Endothelial cell of umbilical vein (primary cell): ENCODE measurements around the gene OR10H5. TPM values are rescaled to one million over a fixed set of nuclear protein-coding genes. Genes with fewer than 3 reads are reported as not detected.

Experiments used
- BruUV-seq: library from RNA; stranded (reverse); fragments of 400-500 nt; replicated peaks from 2 replicates; lab custom pipeline; 2021; lab: Mats Ljungman, UMichigan
- CTCF ChIA-PET: fragments of 300-600, 350-600 bp; sonication (Branson Sonifier 250); formaldehyde crosslinking; loops from one replicate; lab custom pipeline; 2021; ENCODE audit warnings: antibody characterized with exemption, inconsistent platforms; lab: Charles Lee
- POLR2A ChIA-PET: fragments of 300-600, 350-600 bp; sonication (Branson Sonifier 250); formaldehyde crosslinking; loops from one replicate; lab custom pipeline; 2021; ENCODE audit warnings: antibody characterized with exemption, inconsistent platforms; lab: Charles Lee
- DNase-seq: peaks from one replicate; pipeline ENCODE4 v3.0.0-alpha.2; 2011; ENCODE audit warnings: low read depth, low spot score
- FAIRE-seq: peaks from 2 replicates; lab custom pipeline; 2011; peaks lifted over from hg19 to GRCh38; lab: Jason Lieb, UNC
- H2AFZ ChIP-seq: 2 replicates; pipeline ENCODE4 v1.6.0; 2012; ENCODE audit warnings: low read depth, low read length, control low read depth, inconsistent platforms
- H3K27ac ChIP-seq: 2 replicates; pipeline ENCODE4 v1.5.1; 2011; ENCODE audit warnings: low read depth, mild to moderate bottlenecking, control low read depth, low read length, moderate library complexity; ENCODE audit not compliant: insufficient read depth
- H3K27me3 ChIP-seq, 2 experiments: 2 replicates each; pipeline versions ENCODE4 v1.6.0 to v1.6.1; 2011; ENCODE audit warnings: low read length in 2 of 2, mixed read lengths in 1 of 2; ENCODE audit not compliant: control insufficient read depth in 2 of 2, insufficient read depth in 2 of 2
- H3K36me3 ChIP-seq, 2 experiments: 2 replicates in 1 of 2; 3 replicates in 1 of 2; pipeline ENCODE4 v1.5.1; 2011; ENCODE audit warnings: low read length in 2 of 2, mild to moderate bottlenecking in 1 of 2, moderate library complexity in 1 of 2; ENCODE audit not compliant: control insufficient read depth in 2 of 2, insufficient read depth in 2 of 2; ENCODE audit errors: extremely low read depth in 1 of 2
- H3K4me1 ChIP-seq: 3 replicates; pipeline ENCODE4 v1.5.1; 2011; ENCODE audit warnings: mild to moderate bottlenecking, low read length; ENCODE audit not compliant: control insufficient read depth, insufficient read depth; ENCODE audit errors: extremely low read depth
- H3K4me2 ChIP-seq: 2 replicates; pipeline ENCODE4 v1.6.1; 2011; ENCODE audit warnings: low read length, control low read depth, mixed read lengths; ENCODE audit not compliant: insufficient read depth
- H3K4me3 ChIP-seq, 3 experiments: fragments of 200-600 bp in 1 of 3; sonication (generic), shearing (Covaris generic) in 1 of 3; replicated peaks in 1 of 3; 2 replicates each; pipeline ENCODE4 v1.5.1; 2011 to 2016; ENCODE audit warnings: control low read depth in 3 of 3, low read length in 3 of 3, mild to moderate bottlenecking in 2 of 3, inconsistent platforms in 1 of 3, low read depth in 1 of 3, moderate library complexity in 1 of 3; ENCODE audit not compliant: insufficient read depth in 1 of 3
- H3K79me2 ChIP-seq: 2 replicates; pipeline ENCODE4 v1.6.0; 2012; ENCODE audit warnings: low read length, inconsistent platforms; ENCODE audit not compliant: control insufficient read depth, insufficient read depth
- H3K9ac ChIP-seq: replicated peaks from 2 replicates; pipeline ENCODE3; 2011; ENCODE audit warnings: low read length, control low read depth; ENCODE audit not compliant: insufficient read depth; ENCODE audit errors: extremely low read depth
- H3K9me1 ChIP-seq: replicated peaks from 3 replicates; pipeline ENCODE4 v1.6.0; 2011; ENCODE audit warnings: mild to moderate bottlenecking, low read length; ENCODE audit not compliant: control insufficient read depth, insufficient read depth; ENCODE audit errors: extremely low read depth
- H3K9me3 ChIP-seq: replicated peaks from 2 replicates; pipeline ENCODE4 v1.5.1; 2012; ENCODE audit warnings: low read length, inconsistent platforms; ENCODE audit not compliant: control insufficient read depth, insufficient read depth
- H4K20me1 ChIP-seq: replicated peaks from 2 replicates; pipeline ENCODE3; 2011; ENCODE audit warnings: mild to moderate bottlenecking, low read length; ENCODE audit not compliant: control insufficient read depth, insufficient read depth; ENCODE audit errors: extremely low read depth
- CTCF ChIP-seq, 2 donors: IDR thresholded peaks; 1 replicate in 1 of 2; 2 replicates in 1 of 2; pipeline ENCODE4 v1.5.1; 2011; ENCODE audit warnings: low read length in 2 of 2, mild to moderate bottlenecking in 2 of 2, moderate library complexity in 2 of 2, control low read depth in 1 of 2, inconsistent platforms in 1 of 2, low read depth in 1 of 2; ENCODE audit not compliant: insufficient read depth in 1 of 2; ENCODE audit errors: extremely low read depth in 1 of 2
- EZH2 ChIP-seq: IDR thresholded peaks from 2 replicates; pipeline ENCODE4 v1.6.1; 2012; ENCODE audit warnings: borderline replicate concordance, low read depth, mild to moderate bottlenecking, moderate library complexity, low read length, inconsistent platforms; ENCODE audit not compliant: severe bottlenecking
- FOS ChIP-seq: IDR thresholded peaks from 2 replicates; pipeline ENCODE4 v1.6.1; 2011; ENCODE audit warnings: mild to moderate bottlenecking, low read length, moderate library complexity, borderline replicate concordance; ENCODE audit not compliant: insufficient read depth
- GATA2 ChIP-seq: IDR thresholded peaks from 2 replicates; pipeline ENCODE4 v1.7.0; 2011; ENCODE audit warnings: low read depth, mild to moderate bottlenecking, moderate library complexity, mixed read lengths, low read length; ENCODE audit not compliant: insufficient read length, insufficient read depth
- JUN ChIP-seq: IDR thresholded peaks from 2 replicates; pipeline ENCODE4 v1.6.1; 2011; ENCODE audit warnings: borderline replicate concordance, low read depth; ENCODE audit not compliant: insufficient read length, insufficient read depth
- MAX ChIP-seq: IDR thresholded peaks from 2 replicates; pipeline ENCODE4 v1.6.1; 2011; ENCODE audit not compliant: insufficient read depth, insufficient read length
- MYC ChIP-seq: IDR thresholded peaks from one replicate; pipeline ENCODE4 v1.6.1; 2011; ENCODE audit warnings: mild to moderate bottlenecking, low read depth, low read length
- POLR2A ChIP-seq: IDR thresholded peaks from 2 replicates; pipeline ENCODE4 v1.6.1; 2012; ENCODE audit warnings: low read depth, mild to moderate bottlenecking, control low read depth, low read length
- POLR2AphosphoS5 ChIP-seq: IDR thresholded peaks from 2 replicates; pipeline ENCODE4 v1.6.1; 2012; ENCODE audit warnings: low read depth, mild to moderate bottlenecking, control low read depth, low read length, moderate library complexity; ENCODE audit not compliant: insufficient read depth
- dilution Hi-C: fragments of 300-500 bp; cut with MboI; formaldehyde crosslinking; loops from one replicate; pipeline ENCODE4 v1.15.0; 2019; ENCODE audit warnings: low sequenced_read_pairs; ENCODE audit not compliant: extremely low pct_ligation_motif_present
- intact Hi-C: fragments of 100-400 bp; cut with micrococcal nuclease; formaldehyde crosslinking; loops from one replicate; pipeline ENCODE4 v1.10.0; 2022
- polyA plus RNA-seq, 4 experiments: library from polyadenylated mRNA; depleted of rRNA in 3 of 4; stranded (reverse) in 3 of 4; unstranded in 1 of 4; fragments of >200 nt; gene quantifications; 2 replicates each; pipeline versions ENCODE4 v1.2.1 to v1.2.3, GENCODE V29; 2011 to 2012; ENCODE audit warnings: missing spikeins in 1 of 4
- total RNA-seq: library from RNA; stranded (reverse); gene quantifications from 2 replicates; pipeline ENCODE4 v1.2.3, GENCODE V29; 2021

Gene OR10H5
- total and polyA plus RNA-seq, 2 donors (not counting 3 experiments of a cell fraction or from before 2014, with no cell fraction given), result not detected

GRCh38 chr19:15776264-15776663 lies 11.2 kb upstream of the OR10H5 start:
- dilution Hi-C loops (no loop called here), intact Hi-C loops (no loop called here)
- Histone ChIP-seq H3K27ac (no peak overlapping the region), H3K36me3 (no peaks in the 10 kb centered on the region), H3K4me1 (no peaks in the 10 kb centered on the region), H3K4me2 (no peak overlapping the region), H3K9ac (no peak overlapping the region), H3K4me3 (no peak overlapping the region), H3K9me3 (no peaks in the 10 kb centered on the region), H4K20me1 (no peaks in the 10 kb centered on the region), H2AFZ (no peak overlapping the region), H3K27me3 (no peaks in the 10 kb centered on the region), H3K79me2 (no peaks in the 10 kb centered on the region), H3K9me1 (no peaks in the 10 kb centered on the region)
- DNase-seq (no peak), FAIRE-seq (no peak)
- TF ChIP-seq MAX, result no peak
- TF ChIP-seq EZH2, result no peak
- no peak for TF ChIP-seq GATA2
- no peak for TF ChIP-seq CTCF (IDR thresholded peaks at IDR 0.05; ENCODE audit: extremely low read depth in 1 of 2, insufficient read depth in 1 of 2, low read depth in 1 of 2, low read length in 2 of 2)
- TF ChIP-seq POLR2A, result no peak
- TF ChIP-seq MYC, result no peak
- TF ChIP-seq POLR2AphosphoS5, result no peak
- TF ChIP-seq FOS, result no peak
- no peak for TF ChIP-seq JUN
- ChIA-PET POLR2A (no interaction called here), CTCF (no interaction called here)
- BruUV-seq, result no TSS peak
